Skin of body (tissue), 2 donors: ENCODE results near the gene CEP170. TPM values are rescaled to one million over a fixed set of nuclear protein-coding genes. Genes with fewer than 3 reads are reported as not detected.
"Not testable (repeated sequence)": the region's sequence is repeated elsewhere in the genome, so short reads cannot be mapped to it uniquely, and the experiment has no call there.

ENCODE experiments used
- DNase-seq: peaks from one replicate; lab custom pipeline; 2025; lab: John Stamatoyannopoulos, UW
- total RNA-seq: library from RNA; depleted of rRNA; stranded (reverse); fragments of >200 nt; gene quantifications from one replicate; pipeline ENCODE4 v1.2.3, GENCODE V29; 2014

The CEP170 gene
- total RNA-seq, 1 donor from 2014 or later = 82.1 TPM

DNA sequence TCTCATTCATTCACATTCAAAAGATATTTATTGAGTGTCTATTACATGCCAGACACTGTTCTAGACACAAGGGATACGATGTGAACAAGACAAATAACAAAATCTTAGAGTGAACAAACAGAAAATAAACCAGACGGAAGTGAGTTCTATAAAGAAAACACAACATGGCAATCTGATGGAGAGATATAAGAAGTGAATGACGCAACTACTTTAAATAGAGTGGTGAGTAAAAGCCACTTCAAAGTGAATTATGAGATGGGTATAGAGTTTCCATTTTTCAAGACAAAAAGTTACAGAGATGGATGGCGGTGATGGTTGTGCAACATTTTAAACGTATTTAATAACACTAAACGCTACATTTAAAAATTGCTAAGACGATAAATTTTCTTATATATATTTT is 75.4 kb downstream of the CEP170 start:
- DNase-seq = no peak

DNA sequence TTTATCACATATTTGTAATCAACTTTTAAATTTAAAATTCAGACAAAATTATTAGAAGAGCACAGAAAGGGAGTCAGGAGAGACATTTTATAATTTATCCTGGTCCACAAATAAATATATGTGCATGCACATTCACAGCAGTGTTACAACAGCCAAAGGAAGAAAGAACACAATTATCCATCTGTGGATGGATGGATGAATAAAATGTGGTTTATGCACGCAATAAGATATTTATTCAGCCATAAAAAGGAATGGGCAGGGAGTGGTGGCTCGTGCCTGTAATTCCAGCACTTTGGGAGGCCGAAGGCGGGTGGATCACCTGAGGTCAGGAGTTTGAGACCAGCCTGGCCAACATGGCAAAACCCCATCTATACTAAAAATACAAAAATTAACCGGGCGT is 77.3 kb downstream of the CEP170 start:
- not testable (repeated sequence) for DNase-seq

DNA sequence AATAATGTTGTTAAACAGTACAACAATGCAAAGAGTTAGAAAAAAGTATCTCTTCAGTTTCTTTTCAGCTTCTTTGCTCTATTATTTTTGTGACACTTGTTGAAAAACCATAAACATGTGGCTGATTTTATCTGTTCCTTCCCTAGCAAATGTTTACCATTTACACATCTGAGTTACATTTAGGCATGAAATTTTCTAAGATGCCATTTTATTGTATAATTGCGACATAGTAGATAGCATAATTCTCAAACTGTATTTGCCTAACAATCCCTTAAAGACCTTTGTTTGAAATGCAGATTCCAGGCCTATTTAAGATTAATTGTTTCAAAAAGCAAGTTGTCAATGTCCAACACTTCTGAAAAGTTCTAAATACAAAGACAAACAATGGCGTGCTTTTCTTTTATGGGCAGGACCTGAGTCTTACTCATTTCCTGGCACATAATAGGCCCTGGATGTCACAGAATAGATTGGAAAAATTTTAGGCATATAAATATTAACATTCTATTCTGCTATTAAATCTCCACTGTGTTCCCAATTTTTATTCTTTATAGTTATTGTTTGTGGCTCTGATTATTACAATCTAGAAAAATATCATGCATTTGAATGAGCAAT is 81.2 kb downstream of the CEP170 start:
- peak; percentile 16 for DNase-seq

DNA sequence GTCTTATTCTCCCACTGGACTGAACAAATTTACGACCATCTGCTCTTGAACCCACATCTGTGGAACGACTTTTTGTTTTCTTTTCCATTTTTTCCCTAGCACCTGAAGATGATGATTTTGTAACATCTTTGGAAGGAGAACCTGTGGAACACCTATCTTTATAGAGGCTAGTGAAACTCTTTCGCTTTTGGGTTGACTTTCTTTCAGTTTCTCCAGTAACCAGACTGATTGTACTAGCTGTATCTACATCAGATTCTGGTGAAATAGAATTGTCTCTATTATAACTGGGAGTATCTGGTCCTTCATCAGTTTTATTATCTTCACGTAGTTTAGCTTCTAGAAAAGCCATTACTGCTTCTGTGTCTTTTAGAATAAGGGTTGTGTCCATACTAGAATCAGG is 90.2 kb downstream of the CEP170 start:
- DNase-seq = not testable (repeated sequence)

DNA sequence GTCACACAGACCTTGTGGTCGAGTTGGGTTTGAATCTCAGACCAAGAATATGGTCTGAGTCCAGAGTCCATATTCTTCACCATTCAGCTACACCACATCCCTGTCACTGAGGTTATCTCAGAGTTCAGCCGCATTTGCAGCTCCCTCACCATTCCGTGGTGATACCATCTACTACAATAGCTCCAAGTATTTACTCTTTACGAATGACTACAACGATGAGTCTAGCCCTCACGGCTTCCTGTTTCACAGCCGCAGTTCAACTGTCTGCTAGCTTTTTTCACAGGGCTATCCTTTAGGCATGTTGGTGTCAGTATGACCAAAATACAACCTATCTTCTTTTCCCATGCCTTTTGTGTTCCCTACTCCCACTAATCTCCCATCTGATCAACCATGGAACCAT is 104.2 kb downstream of the CEP170 start:
- not testable (repeated sequence) for DNase-seq

DNA sequence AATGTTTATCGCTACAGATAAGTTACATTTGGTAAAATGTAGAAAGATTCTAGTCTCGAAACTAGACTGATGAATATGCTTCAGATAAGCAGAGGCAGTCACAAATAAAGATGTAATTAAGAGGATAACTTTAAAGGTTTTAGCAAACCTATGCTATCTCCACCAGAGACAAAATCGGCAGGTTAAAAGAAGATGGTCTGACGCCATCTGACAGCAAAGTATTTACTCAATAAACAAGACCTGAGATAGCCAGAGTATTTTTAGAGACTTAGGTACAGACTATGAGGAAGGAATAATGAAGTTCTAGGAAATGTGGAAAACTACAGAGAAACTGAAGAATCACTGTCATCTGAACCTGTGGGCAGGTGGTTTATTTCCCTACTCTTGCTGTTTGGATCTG is 106.0 kb downstream of the CEP170 start:
- DNase-seq = not testable (repeated sequence)

DNA sequence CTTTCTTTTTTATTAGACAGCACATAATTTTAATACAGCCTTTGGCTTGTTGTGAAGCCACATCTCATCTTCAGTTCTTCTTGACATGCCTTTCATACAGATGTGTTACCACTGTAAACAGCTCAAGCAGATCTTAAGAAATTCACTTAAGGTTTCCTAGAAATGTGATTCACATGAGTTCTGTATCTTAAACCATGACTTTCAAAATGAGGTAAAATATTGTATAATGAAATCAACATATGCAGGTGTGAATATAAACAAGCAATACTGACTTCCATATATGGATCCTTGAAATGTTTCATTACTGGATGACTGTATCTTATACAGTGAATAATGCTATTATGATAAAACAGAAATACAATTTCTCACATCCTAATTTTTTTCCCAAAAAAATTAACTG is 107.7 kb downstream of the CEP170 start:
- DNase-seq = not testable (repeated sequence)

DNA sequence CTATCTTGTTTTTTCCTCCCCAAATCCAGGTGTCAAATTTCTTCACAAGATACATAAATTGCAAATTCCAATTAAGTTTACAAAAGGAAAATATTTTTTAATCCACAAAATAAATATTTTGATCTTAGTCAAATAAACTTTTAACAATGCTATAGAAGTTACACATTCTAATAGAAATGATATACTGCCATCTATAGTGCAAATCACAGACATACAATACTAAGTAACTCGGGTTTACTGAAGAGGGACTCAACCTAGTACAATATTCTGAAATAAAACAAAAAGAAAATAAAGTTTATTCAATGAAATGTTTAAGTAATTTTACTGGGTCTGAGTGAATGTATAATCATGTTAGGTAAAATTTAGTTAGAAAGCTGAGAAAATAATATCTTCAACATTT is 114.6 kb downstream of the CEP170 start:
- DNase-seq = not testable (repeated sequence)

DNA sequence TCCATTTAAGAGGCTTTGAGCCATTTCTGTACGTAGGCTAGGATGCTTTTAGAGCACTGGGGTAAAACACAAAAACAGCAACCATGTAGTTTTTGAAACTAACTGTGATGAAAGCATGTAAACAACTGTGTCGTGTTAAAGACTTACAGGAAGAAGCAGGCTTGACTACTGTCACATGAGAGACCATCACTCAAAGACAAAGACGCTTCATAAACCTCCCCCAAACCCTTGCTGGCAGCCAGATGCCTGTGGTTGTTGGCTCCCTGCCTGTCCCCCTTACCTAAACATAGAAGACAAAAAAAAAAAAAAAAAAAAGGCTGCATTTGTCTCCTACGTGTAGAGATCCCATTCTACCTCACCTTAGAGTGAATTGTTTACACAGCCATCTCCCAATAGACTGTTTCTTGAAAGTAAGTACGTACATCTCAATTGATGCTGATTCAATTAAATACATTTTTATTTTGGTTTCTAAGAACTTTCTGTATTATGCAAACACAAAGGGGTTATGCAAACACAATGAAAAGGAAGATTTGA is 132.1 kb downstream of the CEP170 start:
- not testable (repeated sequence) for DNase-seq

DNA sequence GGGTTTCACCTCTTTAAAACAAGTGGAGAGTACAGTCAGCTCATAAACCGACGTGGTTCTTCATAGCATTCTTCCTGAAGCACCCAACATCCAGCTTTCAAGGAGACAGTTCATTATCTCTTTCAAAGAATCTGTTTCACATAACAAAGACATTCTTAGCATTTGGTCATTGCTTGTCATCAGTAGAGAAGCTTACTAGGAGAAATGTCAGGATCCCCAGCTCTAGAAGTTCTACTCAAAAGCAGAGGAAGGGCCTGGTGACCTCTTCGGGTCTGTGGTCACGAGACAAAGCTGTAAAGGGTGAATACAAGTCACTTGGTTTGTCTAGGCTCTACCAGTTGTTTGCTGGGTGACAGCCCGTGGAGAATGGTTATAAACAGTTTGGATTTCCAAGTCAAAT is 133.1 kb downstream of the CEP170 start:
- DNase-seq = not testable (repeated sequence)

DNA sequence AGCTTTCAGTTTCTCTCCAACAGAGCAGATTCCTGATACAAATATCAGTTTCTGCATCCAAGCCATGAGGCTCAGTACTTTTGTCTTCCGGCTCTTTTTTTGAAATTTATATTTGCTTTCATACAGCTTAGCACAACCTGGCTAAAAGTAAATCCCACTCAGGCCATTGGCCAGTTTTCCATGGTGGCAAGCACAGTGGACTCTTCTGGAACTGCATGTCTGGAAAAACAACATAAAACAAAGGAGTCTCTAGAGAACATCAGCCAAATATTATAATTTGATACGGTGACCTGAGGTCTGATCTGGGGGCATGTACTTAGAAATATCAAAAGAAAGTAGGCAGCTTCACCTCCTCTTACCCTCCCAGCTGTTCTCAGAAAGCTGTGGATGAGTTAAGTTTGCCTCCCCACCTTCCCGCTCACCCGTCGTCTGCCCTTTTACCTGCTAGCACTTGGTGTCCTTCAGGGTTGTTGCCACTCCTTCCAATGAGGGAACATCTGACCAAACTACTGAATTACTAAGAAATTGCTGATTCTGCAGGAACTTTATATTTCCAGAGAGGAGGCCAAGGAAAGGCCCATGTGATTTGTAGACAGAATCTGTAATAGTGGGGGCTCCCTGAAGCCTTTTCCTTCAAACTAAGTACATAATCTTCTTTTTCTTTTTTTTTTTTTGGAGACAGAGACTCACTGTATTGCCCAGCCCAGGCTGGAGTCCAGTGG is 136.3 kb downstream of the CEP170 start:
- DNase-seq = not testable (repeated sequence)

DNA sequence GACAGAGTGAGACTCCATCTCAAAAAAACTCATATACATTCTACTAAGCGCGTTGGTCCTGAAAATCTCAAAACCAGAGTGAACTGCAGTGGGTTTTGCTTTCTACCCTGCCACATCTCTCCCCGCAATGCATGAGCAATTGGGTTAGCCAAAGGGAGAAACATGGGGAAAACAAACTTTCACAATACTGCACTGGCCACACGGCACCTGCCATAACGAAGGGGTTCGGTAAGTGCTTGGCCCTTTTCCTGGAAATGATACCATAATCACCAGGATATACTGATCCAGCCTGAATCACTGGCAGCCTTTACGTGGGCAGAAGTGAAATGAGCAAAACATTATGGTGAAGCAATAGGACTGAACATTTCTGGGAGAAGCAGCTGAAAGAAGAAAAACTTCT is 138.9 kb downstream of the CEP170 start:
- DNase-seq = not testable (repeated sequence)

DNA sequence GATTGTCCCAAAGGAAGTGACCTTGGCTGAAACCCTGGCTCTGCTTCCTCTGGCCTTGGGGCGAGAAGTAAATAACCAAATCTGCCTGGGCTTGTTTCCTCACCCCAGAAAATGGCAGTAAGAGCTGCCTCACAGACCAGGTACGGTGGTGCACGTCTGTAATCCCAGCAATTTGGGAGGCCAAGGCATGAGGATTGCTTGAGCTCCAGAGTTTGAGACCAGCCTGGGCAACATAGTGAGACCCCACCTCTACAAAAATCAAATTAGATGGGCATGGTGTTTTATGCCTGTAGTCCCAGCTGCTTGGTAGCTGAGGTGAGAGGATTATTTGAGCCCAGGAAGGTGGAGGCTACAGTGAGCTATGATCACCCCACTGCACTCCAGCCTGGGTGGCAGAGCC is 140.3 kb downstream of the CEP170 start:
- not testable (repeated sequence) for DNase-seq

DNA sequence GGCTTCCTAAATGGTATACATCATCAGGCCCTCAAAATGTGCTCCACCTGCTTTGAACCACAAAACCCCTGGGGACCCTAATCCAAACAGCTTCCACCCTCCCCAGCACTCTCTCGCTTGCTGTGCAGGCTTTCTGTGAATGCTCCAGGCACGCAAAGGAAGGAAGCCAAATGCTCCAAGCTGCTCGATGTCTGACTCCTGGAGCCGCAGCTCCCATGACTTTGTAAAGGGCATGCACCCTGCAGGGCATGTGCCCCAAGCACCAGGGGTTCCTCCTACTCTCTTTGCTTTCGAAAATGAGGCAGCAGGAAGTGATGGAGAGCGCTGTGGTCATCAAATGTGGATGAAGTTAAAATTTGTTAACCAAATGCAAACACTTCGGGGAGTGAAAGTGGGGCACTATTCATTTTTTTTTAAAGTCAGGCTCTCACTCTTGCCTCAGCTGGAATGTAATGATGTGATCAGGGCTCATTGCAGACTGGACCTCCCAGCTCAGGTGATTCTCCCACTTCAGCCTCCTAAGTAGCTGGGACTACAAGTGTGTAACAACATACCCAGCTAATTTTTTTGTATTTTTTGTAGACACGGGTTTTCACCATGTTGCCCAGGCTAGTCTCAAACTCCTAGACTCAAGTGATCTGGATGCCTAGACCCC is 140.9 kb downstream of the CEP170 start:
- not testable (repeated sequence) for DNase-seq

DNA sequence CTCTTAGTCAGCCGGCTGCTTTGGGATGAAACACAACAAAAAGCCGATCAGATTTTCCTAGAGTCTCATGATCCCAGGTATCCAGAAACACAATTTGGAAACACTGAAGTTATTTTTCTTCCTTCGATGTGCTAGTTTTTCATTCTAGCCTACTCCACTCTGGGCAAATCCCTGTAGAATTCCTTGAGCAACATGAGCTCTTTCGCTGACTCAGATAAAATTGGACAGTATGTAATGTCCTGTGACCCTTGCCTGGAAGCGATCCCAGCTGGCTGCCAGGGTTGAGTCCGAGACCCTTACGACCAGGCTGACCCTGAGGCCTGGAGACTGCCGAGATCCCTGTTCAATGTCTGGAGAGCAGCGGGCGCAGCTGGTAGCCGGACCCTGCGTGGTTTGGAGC is 147.9 kb downstream of the CEP170 start:
- DNase-seq = not testable (repeated sequence)

DNA sequence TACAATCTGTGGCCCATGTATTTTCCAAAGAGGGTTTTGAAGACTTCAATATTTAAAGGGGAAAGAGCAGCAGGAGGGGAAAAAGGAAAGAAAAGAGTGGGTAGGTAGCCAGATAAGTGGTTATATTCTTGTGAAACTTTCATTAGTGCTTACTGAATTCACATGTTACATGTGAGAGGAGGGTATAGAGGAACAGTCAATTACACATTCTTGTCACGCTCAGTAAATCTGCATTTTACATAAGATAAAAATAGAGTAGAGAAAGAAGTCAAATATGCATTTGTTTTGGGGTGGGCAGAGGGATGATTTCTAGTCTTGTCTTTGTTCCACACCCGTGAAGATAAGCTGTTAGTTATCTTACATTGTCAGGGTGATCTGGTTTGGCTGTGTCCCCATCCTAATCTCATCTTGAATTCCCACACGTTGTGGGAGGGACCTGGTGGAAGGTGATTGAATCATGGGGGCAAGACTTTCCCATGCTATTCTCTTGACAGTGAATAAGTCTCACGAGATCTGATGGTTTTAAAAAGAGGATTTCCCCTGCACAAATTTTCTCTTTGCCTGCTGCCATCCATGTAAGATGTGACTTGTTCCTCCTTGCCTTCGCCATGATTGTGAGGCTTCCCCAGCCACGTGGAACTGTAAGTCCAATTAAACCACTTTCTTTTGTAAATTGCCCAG is 149.3 kb downstream of the CEP170 start:
- not testable (repeated sequence) for DNase-seq

DNA sequence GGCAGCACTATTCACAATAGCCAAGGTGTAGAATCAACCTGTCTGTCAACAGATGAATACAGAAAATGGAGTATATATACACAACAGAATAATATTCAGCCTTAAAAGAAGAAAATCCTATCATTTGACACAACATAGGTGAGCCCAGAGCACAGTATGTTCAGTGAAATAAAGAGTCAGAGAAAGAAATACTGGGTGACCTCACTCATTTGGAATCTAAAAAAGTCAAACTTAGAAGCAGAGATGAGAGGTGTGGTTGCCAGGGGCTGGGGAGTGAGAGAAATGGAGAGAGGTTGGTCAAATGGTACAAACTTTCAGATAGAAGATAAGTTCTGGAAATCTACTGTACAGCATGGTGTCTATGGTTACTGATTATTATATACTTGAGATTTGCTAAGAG is 150.0 kb downstream of the CEP170 start:
- not testable (repeated sequence) for DNase-seq

DNA sequence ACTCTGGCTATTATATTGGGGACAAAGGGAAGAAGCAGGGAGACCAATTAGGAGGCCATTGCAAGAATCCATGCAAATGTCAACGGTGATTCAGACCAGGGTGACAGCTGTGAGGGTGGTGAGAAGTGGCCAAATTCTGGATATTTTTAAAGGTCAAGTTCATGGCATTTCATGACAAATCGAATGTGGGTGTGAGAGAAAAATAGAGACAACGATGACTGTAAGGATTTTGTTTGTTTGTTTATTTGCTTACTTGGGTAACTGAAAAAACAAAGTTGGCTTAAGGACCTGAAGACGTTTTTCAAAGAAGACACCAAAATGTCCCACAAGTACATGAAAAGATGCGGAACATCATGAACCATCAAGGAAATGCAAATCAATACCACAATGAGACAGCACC is 150.6 kb downstream of the CEP170 start:
- DNase-seq = not testable (repeated sequence)

DNA sequence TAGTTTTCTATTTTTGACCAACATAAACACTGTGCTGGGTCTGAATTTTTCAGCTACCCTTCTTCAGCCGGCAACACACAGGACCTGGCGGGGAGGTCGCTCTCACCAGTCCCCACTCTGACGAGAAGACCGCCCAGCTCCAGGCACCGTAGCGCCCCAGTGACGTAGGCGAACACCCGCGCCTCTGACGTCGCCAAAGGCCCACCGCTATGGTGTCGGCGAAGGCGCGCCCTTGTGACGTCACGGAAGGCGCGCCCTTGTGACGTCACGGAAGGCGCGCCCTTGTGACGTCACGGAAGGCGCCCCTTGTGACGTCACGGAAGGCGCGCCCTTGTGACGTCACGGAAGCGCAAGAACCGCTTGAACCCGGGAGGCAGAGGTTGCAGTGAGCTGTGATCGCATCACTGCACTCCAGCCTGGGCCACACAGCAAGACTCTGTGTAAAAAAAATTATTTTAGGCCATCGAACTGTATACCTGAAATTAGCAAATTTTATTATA is 153.5 kb downstream of the CEP170 start:
- not testable (repeated sequence) for DNase-seq

DNA sequence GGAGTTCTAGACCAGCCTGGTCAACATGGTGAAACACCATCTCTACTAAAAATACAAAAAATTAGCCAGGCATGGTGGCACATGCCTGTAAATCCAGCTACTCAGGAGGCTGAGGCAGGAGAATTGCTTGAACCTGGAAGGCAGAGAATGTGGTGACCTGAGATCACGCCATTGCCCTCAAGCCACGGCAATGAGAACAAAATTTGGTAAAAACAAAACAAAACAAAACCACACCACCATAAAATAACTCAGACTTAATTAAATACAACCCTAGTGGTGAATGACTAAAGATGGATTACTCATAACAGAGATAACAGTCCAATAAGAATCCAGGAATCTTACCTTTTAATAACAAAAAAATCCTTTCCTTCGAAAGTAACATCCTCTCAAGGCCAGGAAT is 167.7 kb downstream of the CEP170 start:
- DNase-seq = not testable (repeated sequence)
